ENCODE results near the gene ITGA4. TPM values are rescaled to one million over a fixed set of nuclear protein-coding genes. Genes with fewer than 3 reads are reported as not detected.

Gene ITGA4
- polyA plus RNA-seq, 2 of the 4 experiments (the other 2 are of a cell fraction), result 1.7 to 2.5 TPM

DNA sequence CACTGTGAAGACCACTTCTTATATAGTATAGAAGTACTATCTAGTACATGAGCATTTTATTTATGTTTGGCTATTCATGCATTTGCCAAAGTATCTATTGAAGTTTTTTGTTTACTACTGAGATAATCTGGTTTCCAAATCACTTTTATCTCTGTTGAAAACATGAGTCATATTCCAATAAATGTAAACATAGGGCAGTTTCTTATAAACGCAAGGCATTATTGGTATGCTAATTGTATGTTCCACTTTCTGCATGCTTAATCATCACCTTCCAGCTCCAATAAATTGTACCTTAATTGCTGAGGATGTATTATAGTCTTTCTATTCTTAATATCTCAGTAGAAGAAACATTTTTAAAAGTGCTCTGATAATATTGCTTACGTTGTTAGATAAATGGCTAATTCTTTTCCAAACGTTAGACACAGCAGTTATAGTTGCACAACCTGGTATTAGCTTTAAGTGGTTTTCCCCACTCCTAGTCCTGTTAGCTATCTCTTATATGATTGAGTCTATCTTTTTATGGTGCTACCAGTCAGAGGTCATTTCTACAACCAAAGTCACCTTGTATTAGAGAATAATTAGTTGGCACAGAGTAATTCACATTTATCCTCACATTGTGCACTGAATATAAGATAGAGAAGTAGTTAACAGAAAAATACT, 17.2 kb downstream of the ITGA4 start:
- H3K9me3 ChIP-seq, result no peaks in the 10 kb centered on the region
- DNase-seq (ENCODE audit: low read depth in 1 of 2, low spot score in 1 of 2) (no peak), ATAC-seq (no peak), FAIRE-seq (no peak)
- H3K27ac ChIP-seq, result no peak overlapping the region
- TF ChIP-seq FOSB (CRISPR knock-in tag; IDR thresholded peaks at IDR 0.05) (no peak), FOSL2 (IDR thresholded peaks at IDR 0.05) (no peak), FOSL2 (CRISPR knock-in tag; IDR thresholded peaks at IDR 0.05) (0 out of 2 replicates have a peak, but pooled peaks have one; percentile 24), CHD2 (IDR thresholded peaks at IDR 0.05; ENCODE audit: low read length, partially characterized antibody) (no peak), BCL3 (IDR thresholded peaks at IDR 0.05) (no peak), NFE2L2 (conservative IDR thresholded peaks at IDR 0.05; ENCODE audit: low read length) (no peak), HES2 (IDR thresholded peaks at IDR 0.05) (no peak)
- POLR2A ChIA-PET, result no interaction called here
- H3K4me3 ChIP-seq, result no peak overlapping the region
- WGBS (ENCODE audit: missing lambda C conversion rate), result 27% methylated on average over 3 of the region's 3 CpGs
- CTCF ChIA-PET, result interaction anchor here (0.8 to 1.7 kb wide), 4 partner anchors 17 to 371 kb away, joined by 3 read pairs; partner anchors contain the start of gene ITGA4
- H3K4me1 ChIP-seq, result no peaks in the 10 kb centered on the region
- no peak overlapping the region for H3K4me2 ChIP-seq

GRCh38 chr2:181483211-181483610, 26.0 kb downstream of the ITGA4 start:
- ATAC-seq, result no peak
- no peak for DNase-seq (ENCODE audit: low read depth in 1 of 2, low spot score in 1 of 2)
- POLR2A ChIA-PET, result no interaction called here
- no peak overlapping the region for H3K4me2 ChIP-seq
- TF ChIP-seq CEBPB (IDR thresholded peaks at IDR 0.05), result no peak
- TF ChIP-seq NPAS2 (CRISPR knock-in tag; IDR thresholded peaks at IDR 0.05; ENCODE audit: borderline replicate concordance), result no peak
- TF ChIP-seq SMC3 (IDR thresholded peaks at IDR 0.05), result no peak
- no peak for TF ChIP-seq MAFK (IDR thresholded peaks at IDR 0.05; ENCODE audit: partially characterized antibody)
- no peak for TF ChIP-seq KDM1A (IDR thresholded peaks at IDR 0.05; ENCODE audit: low read depth)
- no peak for TF ChIP-seq TFCP2L1 (CRISPR knock-in tag; IDR thresholded peaks at IDR 0.05)
- no peak for TF ChIP-seq HES2 (IDR thresholded peaks at IDR 0.05)
- TF ChIP-seq, protein P1, sequence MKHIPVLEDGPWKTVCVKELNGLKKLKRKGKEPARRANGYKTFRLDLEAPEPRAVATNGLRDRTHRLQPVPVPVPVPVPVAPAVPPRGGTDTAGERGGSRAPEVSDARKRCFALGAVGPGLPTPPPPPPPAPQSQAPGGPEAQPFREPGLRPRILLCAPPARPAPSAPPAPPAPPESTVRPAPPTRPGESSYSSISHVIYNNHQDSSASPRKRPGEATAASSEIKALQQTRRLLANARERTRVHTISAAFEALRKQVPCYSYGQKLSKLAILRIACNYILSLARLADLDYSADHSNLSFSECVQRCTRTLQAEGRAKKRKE (CRISPR knock-in tag; IDR thresholded peaks at IDR 0.05; ENCODE audit: low read depth), result no peak
- TF ChIP-seq RARB (CRISPR knock-in tag; IDR thresholded peaks at IDR 0.05), result no peak
- TF ChIP-seq FOSB (CRISPR knock-in tag; IDR thresholded peaks at IDR 0.05), result no peak
- TF ChIP-seq RFX5 (IDR thresholded peaks at IDR 0.05), result no peak
- TF ChIP-seq ZC3H11A (IDR thresholded peaks at IDR 0.05), result no peak
- no peak for TF ChIP-seq NR3C1 (IDR thresholded peaks at IDR 0.05)
- TF ChIP-seq MYC (IDR thresholded peaks at IDR 0.05; ENCODE audit: borderline replicate concordance, low read length), result no peak
- no peak for TF ChIP-seq SREBF2 (IDR thresholded peaks at IDR 0.05)
- TF ChIP-seq USF2 (IDR thresholded peaks at IDR 0.05), result no peak
- no peak for TF ChIP-seq CHD2 (IDR thresholded peaks at IDR 0.05; ENCODE audit: low read length, partially characterized antibody)
- WGBS (ENCODE audit: missing lambda C conversion rate), result 28% methylated on average over 2 of the region's 2 CpGs
- H3K4me3 ChIP-seq, result no peak overlapping the region
- H3K27ac ChIP-seq, result no peak overlapping the region
- no peak for FAIRE-seq
- H3K4me1 ChIP-seq, result no peaks in the 10 kb centered on the region
- CTCF ChIA-PET, result no interaction called here
- no peaks in the 10 kb centered on the region for H3K9me3 ChIP-seq

- ATAC-seq (no peak), FAIRE-seq (no peak), DNase-seq (ENCODE audit: low read depth in 1 of 2, low spot score in 1 of 2) (no peak)
- H3K27ac ChIP-seq, result no peak overlapping the region
- ChIA-PET POLR2A (no interaction called here), CTCF (interaction anchor here (1.0 to 3.4 kb wide), 2 partner anchors 17 to 232 kb away, joined by 4 to 18 read pairs; no protein-coding TSS in a partner anchor)
- H3K4me3 ChIP-seq, result no peak overlapping the region
- no peaks in the 10 kb centered on the region for H3K9me3 ChIP-seq
- H3K4me1 ChIP-seq, result no peaks in the 10 kb centered on the region
- H3K4me2 ChIP-seq, result no peak overlapping the region
- WGBS (ENCODE audit: missing lambda C conversion rate), result 12% methylated on average over 1 of the region's 1 CpG
- TF ChIP-seq HMGXB4 (CRISPR knock-in tag; IDR thresholded peaks at IDR 0.05; ENCODE audit: borderline replicate concordance), result no peak
- no peak for TF ChIP-seq FOSL2 (IDR thresholded peaks at IDR 0.05)
- no peak for TF ChIP-seq FOSL2 (CRISPR knock-in tag; IDR thresholded peaks at IDR 0.05)
- TF ChIP-seq HOXA7 (CRISPR knock-in tag; IDR thresholded peaks at IDR 0.05), result no peak
- no peak for TF ChIP-seq BHLHE40 (IDR thresholded peaks at IDR 0.05; ENCODE audit: low read depth, low read length)
- TF ChIP-seq, protein P2, sequence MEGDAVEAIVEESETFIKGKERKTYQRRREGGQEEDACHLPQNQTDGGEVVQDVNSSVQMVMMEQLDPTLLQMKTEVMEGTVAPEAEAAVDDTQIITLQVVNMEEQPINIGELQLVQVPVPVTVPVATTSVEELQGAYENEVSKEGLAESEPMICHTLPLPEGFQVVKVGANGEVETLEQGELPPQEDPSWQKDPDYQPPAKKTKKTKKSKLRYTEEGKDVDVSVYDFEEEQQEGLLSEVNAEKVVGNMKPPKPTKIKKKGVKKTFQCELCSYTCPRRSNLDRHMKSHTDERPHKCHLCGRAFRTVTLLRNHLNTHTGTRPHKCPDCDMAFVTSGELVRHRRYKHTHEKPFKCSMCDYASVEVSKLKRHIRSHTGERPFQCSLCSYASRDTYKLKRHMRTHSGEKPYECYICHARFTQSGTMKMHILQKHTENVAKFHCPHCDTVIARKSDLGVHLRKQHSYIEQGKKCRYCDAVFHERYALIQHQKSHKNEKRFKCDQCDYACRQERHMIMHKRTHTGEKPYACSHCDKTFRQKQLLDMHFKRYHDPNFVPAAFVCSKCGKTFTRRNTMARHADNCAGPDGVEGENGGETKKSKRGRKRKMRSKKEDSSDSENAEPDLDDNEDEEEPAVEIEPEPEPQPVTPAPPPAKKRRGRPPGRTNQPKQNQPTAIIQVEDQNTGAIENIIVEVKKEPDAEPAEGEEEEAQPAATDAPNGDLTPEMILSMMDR (IDR thresholded peaks at IDR 0.05), result no peak
- TF ChIP-seq HOXB5 (CRISPR knock-in tag; IDR thresholded peaks at IDR 0.05), result no peak
- TF ChIP-seq USF2 (IDR thresholded peaks at IDR 0.05), result no peak
Measured at GRCh38 chr2:181483876-181484275, 26.7 kb downstream of the ITGA4 start.

All from A549 (cell line).